Sigmoid colon (tissue), 7 donors: ENCODE data around the gene PRTN3. TPM values are rescaled to one million over a fixed set of nuclear protein-coding genes. Genes with fewer than 3 reads are reported as not detected.

Experiments used
- DNase-seq: peaks from one replicate; pipeline ENCODE4 v3.0.0-alpha.2; 2019
- H3K27ac ChIP-seq, 4 donors: fragments of 200-600 bp; sonication (generic); one replicate each; pipeline ENCODE4 v1.5.1; 2016 to 2019; ENCODE audit warnings: mild to moderate bottlenecking in 1 of 4
- H3K27me3 ChIP-seq, 3 donors: fragments of 200-600 bp; sonication (generic); one replicate each; pipeline ENCODE4 v1.5.1; 2019; ENCODE audit warnings: mild to moderate bottlenecking in 1 of 3
- H3K36me3 ChIP-seq, 4 donors: fragments of 200-600 bp; sonication (generic); one replicate each; pipeline ENCODE4 v1.5.1; 2016 to 2019
- H3K4me1 ChIP-seq, 4 donors: fragments of 200-600 bp; sonication (generic); one replicate each; pipeline ENCODE4 v1.5.1; 2017 to 2019
- H3K4me3 ChIP-seq, 4 donors: fragments of 200-600 bp; sonication (generic); one replicate each; pipeline ENCODE4 v1.5.1; 2017 to 2019; ENCODE audit warnings: mild to moderate bottlenecking in 2 of 4, moderate library complexity in 1 of 4
- H3K9me3 ChIP-seq, 4 donors: fragments of 200-600 bp in 3 of 4; sonication (generic) in 3 of 4; one replicate each; pipeline versions ENCODE4 v1.5.1 to v1.6.1; 2013 to 2019
- CTCF ChIP-seq, 4 experiments: fragments of 450-650 bp in 3 of 4; fragments of 200-600 bp in 1 of 4; IDR thresholded peaks; one replicate each; pipeline ENCODE4 v1.5.1; 2016 to 2019; ENCODE audit warnings: antibody characterized with exemption in 4 of 4, mild to moderate bottlenecking in 3 of 4, moderate library complexity in 2 of 4
- EP300 ChIP-seq, 4 donors: sonication (generic); formaldehyde crosslinking; IDR thresholded peaks; one replicate each; pipeline ENCODE4 v1.6.1; 2017; ENCODE audit warnings: antibody characterized with exemption in 4 of 4
- POLR2A ChIP-seq, 2 donors: fragments of 450-650 bp; IDR thresholded peaks; one replicate each; pipeline ENCODE4 v1.6.1; 2016; ENCODE audit warnings: antibody characterized with exemption in 2 of 2, mild to moderate bottlenecking in 2 of 2, moderate library complexity in 2 of 2
- POLR2AphosphoS5 ChIP-seq, 4 donors: sonication (generic); formaldehyde crosslinking; IDR thresholded peaks; one replicate each; pipeline ENCODE4 v1.6.1; 2017; ENCODE audit warnings: antibody characterized with exemption in 4 of 4
- WGBS, 2 donors: extraction: QIAGEN DNeasy Blood & Tissue Kit; methylation state at CpG; one replicate each; pipeline ENCODE4 v1.1.7; 2013; 5-methylcytosine and 5-hydroxymethylcytosine counted together
- intact Hi-C: fragments of 100-400 bp; cut with DNase I; formaldehyde crosslinking; loops from one replicate; pipeline ENCODE4 v1.15.1; 2023
- polyA plus RNA-seq, 3 donors: library from polyadenylated mRNA; stranded (reverse); fragments of 200-250 nt; gene quantifications; one replicate each; pipeline ENCODE4 v1.2.3, GENCODE V29; 2013
- total RNA-seq, 4 donors: library from RNA; depleted of rRNA; stranded (reverse); fragments of >200 nt; gene quantifications; one replicate each; pipeline ENCODE4 v1.1.0, GENCODE V29; 2016
- donor health status: healthy with polysubstance abuse.
- donor health status: Bipolar disorder and iron deficiency.
- donor health status: healthy.

PRTN3 gene
- total and polyA plus RNA-seq, 7 donors, result not detected

GRCh38 chr19:801861-802497, 38.8 kb upstream of the PRTN3 start:
- 45 to 63% methylated on average over 23 of the region's 23 CpGs for WGBS, 2 donors
- Histone ChIP-seq H3K9me3 (no peaks in the 10 kb centered on the region), H3K4me1 (peaks cover 0 to 62% (median 55%) of the 10 kb centered on the region in 4 donors), H3K4me3 (peak overlapping the region in 3 of 4 donors; percentile 16 to 34 (median 26)), H3K36me3 (peaks cover 20 to 44% (median 31%) of the 10 kb centered on the region in 4 donors), H3K27me3 (no peaks in the 10 kb centered on the region), H3K27ac (peak overlapping the region; percentile 70 to 100 (median 97))
- peak; percentile 82 for DNase-seq
- TF ChIP-seq POLR2A (IDR thresholded peaks at IDR 0.05), result no peak
- TF ChIP-seq POLR2AphosphoS5 (IDR thresholded peaks at IDR 0.05), result peak in 2 of 4 donors; percentile 11 to 25
- intact Hi-C loops, result loop anchor here (2.0 kb wide), 1 partner anchor 269 kb away; no protein-coding TSS in a partner anchor

- no peaks in the 10 kb centered on the region for H3K9me3 ChIP-seq
- H3K36me3 ChIP-seq, result peaks cover 25 to 51% (median 36%) of the 10 kb centered on the region in 4 donors
- intact Hi-C loops, result no loop called here
Measured at GRCh38 chr19:802498-803098, 38.2 kb upstream of the PRTN3 start.

GRCh38 chr19:803099-803561, 37.7 kb upstream of the PRTN3 start:
- no peaks in the 10 kb centered on the region for H3K9me3 ChIP-seq
- H3K27ac ChIP-seq, result peak overlapping the region; percentile 70 to 100 (median 97)
- no peak for DNase-seq
- H3K4me1 ChIP-seq, result peaks cover 0 to 60% (median 55%) of the 10 kb centered on the region in 4 donors
- peaks cover 31 to 56% (median 41%) of the 10 kb centered on the region in 4 donors for H3K36me3 ChIP-seq
- intact Hi-C loops, result no loop called here
- WGBS, 2 donors, result 87 to 90% methylated on average over 17 of the region's 17 CpGs
- no peak for TF ChIP-seq POLR2A (IDR thresholded peaks at IDR 0.05)
- H3K27me3 ChIP-seq, result no peaks in the 10 kb centered on the region
- peak overlapping the region in 2 of 4 donors; percentile 0 to 34 for H3K4me3 ChIP-seq

More at GRCh38 chr19:802498-803098, 38.2 kb upstream of the PRTN3 start:
- H3K27ac ChIP-seq, result peak overlapping the region; percentile 70 to 100 (median 97)
- no peaks in the 10 kb centered on the region for H3K27me3 ChIP-seq
- 70 to 74% methylated on average over 28 of the region's 28 CpGs for whole genome bisulfite sequencing, 2 donors
- H3K4me3 ChIP-seq, result peak overlapping the region in 3 of 4 donors; percentile 0 to 34 (median 16)
- peaks cover 0 to 62% (median 55%) of the 10 kb centered on the region in 4 donors for H3K4me1 ChIP-seq
- no peak for DNase-seq
- TF ChIP-seq POLR2A (IDR thresholded peaks at IDR 0.05), result no peak
- no peak for TF ChIP-seq EP300 (IDR thresholded peaks at IDR 0.05)
- no peak for TF ChIP-seq POLR2AphosphoS5 (IDR thresholded peaks at IDR 0.05)
- TF ChIP-seq CTCF (IDR thresholded peaks at IDR 0.05), result no peak

- WGBS, 2 donors, result 86 to 90% methylated on average over 31 of the region's 31 CpGs
- peaks cover 38 to 63% (median 48%) of the 10 kb centered on the region in 4 donors for H3K36me3 ChIP-seq
Measured at GRCh38 chr19:803686-804418, 36.9 kb upstream of the PRTN3 start.

More at GRCh38 chr19:803686-804418, 36.9 kb upstream of the PRTN3 start:
- Histone ChIP-seq H3K9me3 (no peaks in the 10 kb centered on the region), H3K4me1 (peaks cover 0 to 53% (median 49%) of the 10 kb centered on the region in 4 donors), H3K4me3 (no peak overlapping the region), H3K27ac (peak overlapping the region in 1 of 4 donors; percentile 96), H3K27me3 (no peaks in the 10 kb centered on the region)
- DNase-seq, result no peak
- TF ChIP-seq EP300 (IDR thresholded peaks at IDR 0.05) (no peak), POLR2A (IDR thresholded peaks at IDR 0.05) (no peak), CTCF (IDR thresholded peaks at IDR 0.05) (no peak), POLR2AphosphoS5 (IDR thresholded peaks at IDR 0.05) (no peak)
- intact Hi-C loops, result no loop called here
